Peyer's patch (tissue), 4 donors: ENCODE data around the gene DGKE. TPM values are rescaled to one million over a fixed set of nuclear protein-coding genes. Genes with fewer than 3 reads are reported as not detected.

ENCODE experiments used
- DNase-seq, 3 donors: peaks; one replicate each; pipeline ENCODE4 v3.0.0-alpha.2; 2017 to 2019
- H3K27ac ChIP-seq, 4 donors: fragments of 200-600 bp; sonication (generic); one replicate each; pipeline ENCODE4 v1.5.1; 2016 to 2019
- H3K27me3 ChIP-seq, 2 donors: fragments of 200-600 bp; sonication (generic); one replicate each; pipeline ENCODE4 v1.5.1; 2019
- H3K36me3 ChIP-seq, 3 donors: fragments of 200-600 bp; sonication (generic); one replicate each; pipeline ENCODE4 v1.5.1; 2016 to 2019
- H3K4me1 ChIP-seq, 4 donors: fragments of 200-600 bp; sonication (generic); one replicate each; pipeline ENCODE4 v1.5.1; 2016 to 2019
- H3K4me3 ChIP-seq, 4 donors: fragments of 200-600 bp; sonication (generic); 1 replicate in 3 of 4; 2 replicates in 1 of 4; pipeline ENCODE4 v1.5.1; 2016 to 2019; ENCODE audit warnings: mild to moderate bottlenecking in 1 of 4
- H3K9me3 ChIP-seq, 4 donors: fragments of 200-600 bp; sonication (generic); one replicate each; pipeline ENCODE4 v1.5.1; 2016 to 2019; ENCODE audit warnings: mild to moderate bottlenecking in 1 of 4
- POLR2A ChIP-seq, 2 donors: fragments of 450-650 bp; IDR thresholded peaks; one replicate each; pipeline ENCODE4 v1.5.1; 2017; ENCODE audit warnings: antibody characterized with exemption in 2 of 2, mild to moderate bottlenecking in 2 of 2, moderate library complexity in 2 of 2
- total RNA-seq, 4 donors: library from RNA; depleted of rRNA; stranded (reverse); fragments of >200 nt; gene quantifications; one replicate each; pipeline ENCODE4 v1.1.0, GENCODE V29; 2016
- TF ChIP-seq, protein P1 (sequence below), 6 experiments: fragments of 450-650 bp in 4 of 6; fragments of 200-600 bp in 2 of 6; sonication (generic) in 1 of 6; IDR thresholded peaks; one replicate each; pipeline ENCODE4 v1.5.1; 2017 to 2019; ENCODE audit warnings: antibody characterized with exemption in 6 of 6, mild to moderate bottlenecking in 3 of 6, moderate library complexity in 1 of 6

DGKE gene
- total RNA-seq, 4 donors from 2014 or later: 4.2 to 12.4 (median 9.0) TPM

DNA sequence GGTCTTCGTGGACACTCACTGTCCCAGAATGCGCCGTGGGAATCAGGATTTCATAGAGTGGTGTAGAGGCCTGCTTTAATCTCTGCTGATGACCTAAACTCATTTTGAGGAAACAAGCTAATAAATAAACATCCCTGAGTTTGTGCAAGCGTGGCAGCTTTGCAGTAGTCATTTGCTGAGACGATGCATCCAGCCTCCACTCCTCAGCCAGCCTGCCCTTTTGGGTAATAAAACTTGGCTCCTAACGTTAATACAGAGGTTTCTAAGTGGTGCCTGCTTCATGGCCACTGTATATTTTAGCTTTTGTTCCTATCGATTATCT, 1.3 kb downstream of the DGKE start:
- Histone ChIP-seq H3K27me3 (no peaks in the 10 kb centered on the region), H3K9me3 (no peaks in the 10 kb centered on the region), H3K4me3 (peak overlapping the region; percentile 66 to 78 (median 69)), H3K27ac (peak overlapping the region; percentile 73 to 98 (median 87)), H3K4me1 (peaks cover 0 to 26% (median 2%) of the 10 kb centered on the region in 4 donors), H3K36me3 (no peaks in the 10 kb centered on the region)
- DNase-seq: no peak
- TF ChIP-seq POLR2A (IDR thresholded peaks at IDR 0.05): no peak
- TF ChIP-seq, protein P1, sequence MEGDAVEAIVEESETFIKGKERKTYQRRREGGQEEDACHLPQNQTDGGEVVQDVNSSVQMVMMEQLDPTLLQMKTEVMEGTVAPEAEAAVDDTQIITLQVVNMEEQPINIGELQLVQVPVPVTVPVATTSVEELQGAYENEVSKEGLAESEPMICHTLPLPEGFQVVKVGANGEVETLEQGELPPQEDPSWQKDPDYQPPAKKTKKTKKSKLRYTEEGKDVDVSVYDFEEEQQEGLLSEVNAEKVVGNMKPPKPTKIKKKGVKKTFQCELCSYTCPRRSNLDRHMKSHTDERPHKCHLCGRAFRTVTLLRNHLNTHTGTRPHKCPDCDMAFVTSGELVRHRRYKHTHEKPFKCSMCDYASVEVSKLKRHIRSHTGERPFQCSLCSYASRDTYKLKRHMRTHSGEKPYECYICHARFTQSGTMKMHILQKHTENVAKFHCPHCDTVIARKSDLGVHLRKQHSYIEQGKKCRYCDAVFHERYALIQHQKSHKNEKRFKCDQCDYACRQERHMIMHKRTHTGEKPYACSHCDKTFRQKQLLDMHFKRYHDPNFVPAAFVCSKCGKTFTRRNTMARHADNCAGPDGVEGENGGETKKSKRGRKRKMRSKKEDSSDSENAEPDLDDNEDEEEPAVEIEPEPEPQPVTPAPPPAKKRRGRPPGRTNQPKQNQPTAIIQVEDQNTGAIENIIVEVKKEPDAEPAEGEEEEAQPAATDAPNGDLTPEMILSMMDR (IDR thresholded peaks at IDR 0.05): no peak

- Histone ChIP-seq H3K27ac (no peak overlapping the region), H3K4me3 (no peak overlapping the region)
Measured at GRCh38 chr17:56838687-56839086, 4.7 kb downstream of the DGKE start.

DNA sequence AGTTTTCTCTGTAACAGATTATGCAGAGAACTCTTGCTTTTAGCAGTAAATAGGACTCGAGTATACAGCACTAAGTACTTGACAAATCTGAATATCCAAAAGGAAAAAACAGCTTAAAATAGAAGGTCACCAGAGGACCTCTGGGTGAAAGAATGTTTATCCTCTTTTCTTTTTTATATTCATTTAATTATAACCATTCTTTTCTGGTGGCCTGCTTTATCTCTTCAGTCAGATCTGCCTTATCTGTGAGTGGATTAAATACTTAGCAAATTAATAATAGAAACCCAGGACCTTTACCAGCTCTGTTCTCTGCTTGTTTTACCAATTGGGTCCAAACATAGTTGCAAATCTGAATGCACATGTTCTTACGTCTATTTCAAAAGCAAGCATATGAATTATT, 8.6 kb downstream of the DGKE start:
- TF ChIP-seq, protein P1 (IDR thresholded peaks at IDR 0.05): no peak
- TF ChIP-seq POLR2A (IDR thresholded peaks at IDR 0.05): no peak
- H3K4me3 ChIP-seq: no peak overlapping the region
- no peak overlapping the region for H3K27ac ChIP-seq
- H3K36me3 ChIP-seq: no peaks in the 10 kb centered on the region
- no peaks in the 10 kb centered on the region for H3K4me1 ChIP-seq
- DNase-seq: no peak
- no peaks in the 10 kb centered on the region for H3K9me3 ChIP-seq
- no peaks in the 10 kb centered on the region for H3K27me3 ChIP-seq

More at GRCh38 chr17:56838687-56839086, 4.7 kb downstream of the DGKE start:
- H3K27me3 ChIP-seq: no peaks in the 10 kb centered on the region
- no peaks in the 10 kb centered on the region for H3K36me3 ChIP-seq
- H3K4me1 ChIP-seq: peaks cover 0 to 14% (median 0%) of the 10 kb centered on the region in 4 donors
- no peak for DNase-seq
- no peaks in the 10 kb centered on the region for H3K9me3 ChIP-seq
- no peak for TF ChIP-seq POLR2A (IDR thresholded peaks at IDR 0.05)
- TF ChIP-seq, protein P1 (IDR thresholded peaks at IDR 0.05): no peak

DNA sequence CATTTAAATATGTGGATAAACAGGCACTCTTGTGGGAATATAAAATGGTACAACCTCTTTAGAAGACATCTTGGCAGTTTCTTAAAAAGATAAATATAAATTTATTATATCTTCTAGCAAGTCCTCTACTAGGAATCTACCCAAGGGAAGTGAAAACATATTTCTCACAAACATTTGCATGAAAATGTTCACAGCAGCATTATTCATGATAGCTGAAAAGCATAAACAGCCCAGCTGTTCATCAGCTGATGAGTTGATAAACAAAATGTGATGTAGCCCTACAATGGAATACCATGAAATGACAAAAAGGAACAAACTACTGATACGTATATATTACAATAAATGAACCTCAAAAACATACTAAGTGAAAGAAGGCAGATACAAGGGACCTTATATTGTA, 12.0 kb downstream of the DGKE start:
- no peak for DNase-seq
- no peak for TF ChIP-seq POLR2A (IDR thresholded peaks at IDR 0.05)
- TF ChIP-seq, protein P1 (IDR thresholded peaks at IDR 0.05): no peak
- Histone ChIP-seq H3K4me3 (no peak overlapping the region), H3K27me3 (no peaks in the 10 kb centered on the region), H3K36me3 (peaks cover 0 to 17% (median 0%) of the 10 kb centered on the region in 3 donors), H3K4me1 (no peaks in the 10 kb centered on the region), H3K27ac (no peak overlapping the region), H3K9me3 (no peaks in the 10 kb centered on the region)

DNA sequence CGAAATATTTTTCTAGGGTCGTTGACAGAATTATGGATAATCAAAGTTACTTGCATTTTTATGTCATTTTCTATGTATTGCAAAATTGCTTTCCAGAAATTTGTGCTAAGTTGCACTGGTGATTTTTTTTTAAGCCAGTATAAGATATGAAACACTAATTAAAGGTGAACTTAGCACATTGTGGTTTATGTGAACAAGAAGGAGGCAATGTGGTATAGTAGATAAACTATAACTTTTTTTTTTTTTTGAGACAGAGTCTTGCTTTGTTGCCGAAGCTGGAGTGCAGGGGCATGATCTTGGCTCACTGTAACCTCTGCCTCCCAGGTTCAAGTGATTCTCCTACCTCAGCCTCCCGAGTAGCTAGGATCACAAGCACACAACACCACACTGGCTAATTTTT, 13.2 kb downstream of the DGKE start:
- H3K4me1 ChIP-seq: no peaks in the 10 kb centered on the region
- H3K4me3 ChIP-seq: no peak overlapping the region
- no peak overlapping the region for H3K27ac ChIP-seq
- H3K36me3 ChIP-seq: peaks cover 0 to 19% (median 0%) of the 10 kb centered on the region in 3 donors
- TF ChIP-seq POLR2A (IDR thresholded peaks at IDR 0.05): no peak
- TF ChIP-seq, protein P1 (IDR thresholded peaks at IDR 0.05): no peak
- no peak for DNase-seq
- H3K9me3 ChIP-seq: no peaks in the 10 kb centered on the region
- H3K27me3 ChIP-seq: no peaks in the 10 kb centered on the region

DNA sequence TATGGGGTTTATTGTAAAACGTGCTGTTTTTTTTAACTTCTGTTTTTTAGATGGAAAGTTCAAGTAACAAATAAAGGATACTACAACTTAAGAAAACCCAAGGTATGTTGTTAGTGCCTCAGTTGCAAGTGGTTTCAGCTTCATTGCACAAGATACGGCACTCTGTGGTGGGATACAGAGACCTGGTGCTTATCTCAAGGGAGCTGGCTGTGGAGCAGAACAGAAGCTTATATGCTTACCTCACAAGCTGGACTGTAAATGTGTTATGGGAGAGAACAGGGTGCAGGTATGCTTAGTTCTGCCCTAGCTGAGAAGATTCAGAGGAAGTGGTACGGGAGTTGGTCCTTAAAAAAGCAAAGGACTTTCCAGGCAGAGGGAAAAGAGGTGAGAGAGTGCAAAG, 15.2 kb downstream of the DGKE start:
- Histone ChIP-seq H3K9me3 (no peaks in the 10 kb centered on the region), H3K27ac (no peak overlapping the region), H3K27me3 (no peaks in the 10 kb centered on the region), H3K36me3 (peaks cover 0 to 19% (median 0%) of the 10 kb centered on the region in 3 donors), H3K4me1 (no peaks in the 10 kb centered on the region), H3K4me3 (no peak overlapping the region)
- DNase-seq: no peak
- TF ChIP-seq, protein P1 (IDR thresholded peaks at IDR 0.05): no peak
- no peak for TF ChIP-seq POLR2A (IDR thresholded peaks at IDR 0.05)
